DMS153 treated with DMSO at 0.1 percent for 48 hours (cell line): ENCODE data around the gene LRRC23.
"Not testable (repeated sequence)": the region's sequence is repeated elsewhere in the genome, so short reads cannot be mapped to it uniquely, and the experiment has no call there.

ENCODE experiments used
- DNase-seq: peaks from one replicate; lab custom pipeline; 2025; ENCODE audit not compliant: unreplicated experiment; lab: John Stamatoyannopoulos, UW

The LRRC23 gene

GRCh38 chr12:6904280-6905276 is at the start of gene LRRC23:
Gene LRRC23, plus strand, starts transcription at chr12:6904822. Its CDS starts 812 bp downstream, at chr12:6905634.
- DNase-seq = peak; percentile 97

- no peak for DNase-seq
Observed at GRCh38 chr12:6855322-6855721, 49.3 kb upstream of the LRRC23 start.

- no peak for DNase-seq
Observed at GRCh38 chr12:6858799-6859198, 45.8 kb upstream of the LRRC23 start.

- DNase-seq = no peak
Observed at GRCh38 chr12:6860116-6860515, 44.5 kb upstream of the LRRC23 start.

- DNase-seq = no peak
Observed at GRCh38 chr12:6860942-6861341, 43.7 kb upstream of the LRRC23 start.

- no peak for DNase-seq
Observed at GRCh38 chr12:6861391-6861790, 43.2 kb upstream of the LRRC23 start.

- no peak for DNase-seq
Observed at GRCh38 chr12:6863033-6863432, 41.6 kb upstream of the LRRC23 start.

GRCh38 chr12:6863586-6864321 is 40.9 kb upstream of the LRRC23 start:
- no peak for DNase-seq

- not testable (repeated sequence) for DNase-seq
Observed at GRCh38 chr12:6865307-6865706, 39.3 kb upstream of the LRRC23 start.

- DNase-seq = no peak
Observed at GRCh38 chr12:6866163-6866919, 38.3 kb upstream of the LRRC23 start.

- no peak for DNase-seq
Observed at GRCh38 chr12:6866920-6867412, 37.7 kb upstream of the LRRC23 start.

GRCh38 chr12:6867413-6868210 is 37.0 kb upstream of the LRRC23 start, which contains the start of gene TPI1:
Gene TPI1, plus strand, starts transcription at chr12:6867531. Its CDS starts 36 bp downstream, at chr12:6867567.
- DNase-seq = peak; percentile 64

GRCh38 chr12:6868211-6869048 is 36.2 kb upstream of the LRRC23 start:
- DNase-seq = no peak

GRCh38 chr12:6869049-6870021 is 35.3 kb upstream of the LRRC23 start:
- DNase-seq = peak; percentile 65

- DNase-seq = not testable (repeated sequence)
Observed at GRCh38 chr12:6870304-6870703, 34.3 kb upstream of the LRRC23 start.

GRCh38 chr12:6871052-6871957 is 33.3 kb upstream of the LRRC23 start:
- no peak for DNase-seq
